ENCODE measurements around the gene SPATA2.

Gene SPATA2

DNA sequence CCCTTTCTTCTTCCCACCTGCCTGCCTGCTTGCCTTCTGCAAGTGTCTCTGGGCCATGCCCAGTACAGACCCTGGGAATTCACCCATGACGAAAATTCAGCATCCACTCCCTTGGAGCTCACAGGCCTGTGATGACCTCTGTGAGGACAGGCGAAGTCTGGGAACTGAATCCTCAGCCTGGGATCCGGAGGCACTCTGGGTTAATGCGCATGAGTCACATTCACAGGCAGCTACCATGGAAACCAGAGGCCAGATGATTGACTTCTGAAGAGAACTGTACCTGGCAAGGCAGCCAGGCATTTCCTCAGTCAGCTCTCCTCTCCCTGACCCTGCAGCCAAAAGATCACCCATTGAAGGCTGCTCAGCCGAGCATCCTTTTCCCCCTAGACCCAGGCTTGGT lies 61.7 kb downstream of the SPATA2 start:
- DNase-seq: no peak
